NCI-H460 (cell line): ENCODE results near the gene CNPPD1. TPM values are rescaled to one million over a fixed set of nuclear protein-coding genes. Genes with fewer than 3 reads are reported as not detected.

Experiments used
- DNase-seq: peaks from one replicate; pipeline ENCODE4 v3.0.0-alpha.2; 2016; ENCODE audit warnings: low read depth; ENCODE audit errors: extremely low read depth
- total RNA-seq: library from RNA; depleted of rRNA; stranded (reverse); fragments of >200 nt; shearing (Covaris generic); gene quantifications from 2 replicates; pipeline ENCODE4 v1.2.3, GENCODE V29; 2014

The CNPPD1 gene
- total RNA-seq, 1 experiment from 2014 or later, result 21.7 TPM

DNA sequence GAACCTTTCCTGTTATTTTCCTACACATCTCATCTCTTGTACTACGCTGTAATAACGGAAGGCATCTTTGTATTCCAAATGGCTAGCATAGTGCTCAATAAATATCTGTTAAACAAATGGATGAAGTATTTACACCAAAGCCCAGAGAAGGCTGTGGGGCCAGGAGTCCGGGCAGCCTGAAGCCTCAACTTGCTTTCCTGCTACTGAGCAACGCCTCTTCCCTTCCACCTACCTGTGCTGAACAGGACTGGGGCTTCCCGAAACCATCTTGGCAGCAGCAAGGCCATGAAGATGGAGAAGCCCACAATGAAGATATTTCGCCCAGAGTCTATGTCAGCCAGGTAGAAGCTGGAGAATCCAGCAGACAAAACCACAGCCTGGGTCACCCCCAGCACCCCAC lies 13.6 kb downstream of the CNPPD1 start:
- no peak for DNase-seq

DNA sequence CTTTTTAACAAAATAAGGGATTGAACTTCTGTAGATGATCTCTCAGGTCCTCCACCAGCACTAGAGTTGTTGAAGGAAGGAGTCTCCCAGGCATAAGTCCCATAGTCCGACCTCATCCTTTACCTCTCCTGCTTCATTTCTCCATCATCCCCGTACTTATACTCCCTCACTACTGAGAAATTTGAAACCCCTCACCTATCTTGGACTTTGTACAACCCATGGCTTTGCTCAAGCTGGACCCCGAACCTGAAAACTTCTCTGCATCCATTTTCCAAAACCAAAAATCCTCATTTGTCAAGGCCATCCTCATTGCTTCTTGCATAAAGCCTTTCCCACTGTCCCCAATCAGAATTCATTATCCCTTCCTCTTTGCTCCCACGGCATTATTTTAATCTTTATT lies 15.6 kb downstream of the CNPPD1 start:
- no peak for DNase-seq

GRCh38 chr2:219160186-219161017 lies 16.3 kb downstream of the CNPPD1 start, which contains the start of gene NHEJ1:
TSS of gene NHEJ1 (minus strand) at chr2:219160815. CDS start at chr2:219158362, 2,453 bp downstream.
- DNase-seq, result peak; percentile 94

DNA sequence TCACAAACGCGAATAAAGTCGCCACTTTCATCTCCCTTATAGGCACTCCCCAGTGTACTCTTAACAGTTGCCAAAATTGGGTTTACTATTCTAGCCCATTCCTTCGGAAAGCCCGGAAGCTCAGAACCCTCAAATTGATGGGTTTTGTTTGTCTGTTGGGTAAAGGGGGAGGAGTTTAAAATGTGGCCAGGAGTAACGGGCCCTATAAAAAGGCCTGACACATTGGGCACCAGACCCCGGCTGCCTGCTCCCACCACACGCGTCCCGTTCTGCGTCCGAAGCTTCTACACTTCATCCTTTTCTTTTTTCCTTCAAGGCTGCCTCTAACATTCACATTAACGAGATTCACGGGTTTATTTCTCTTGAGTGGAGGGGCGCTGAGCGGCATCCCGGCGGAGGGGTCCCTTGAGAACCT lies 16.9 kb downstream of the CNPPD1 start:
- no peak for DNase-seq

DNA sequence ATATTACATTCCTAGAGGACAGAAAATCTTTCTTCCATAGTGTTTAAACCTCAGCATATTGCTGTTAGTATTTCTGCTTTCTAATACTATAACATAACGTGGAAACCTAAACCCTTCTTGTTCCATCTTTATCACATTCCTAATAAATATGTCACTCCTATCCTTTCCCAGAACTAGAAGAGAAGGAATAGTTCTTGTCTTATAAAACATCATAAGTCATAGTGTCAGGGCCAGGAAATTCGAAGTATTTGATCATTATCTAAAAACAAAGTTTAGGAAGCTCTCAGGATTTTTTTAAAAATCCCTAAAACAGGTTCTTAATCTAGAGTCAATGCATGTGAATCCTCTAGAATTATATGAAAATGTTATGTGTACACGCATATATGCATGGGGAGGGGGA lies 18.1 kb downstream of the CNPPD1 start:
- no peak for DNase-seq

DNA sequence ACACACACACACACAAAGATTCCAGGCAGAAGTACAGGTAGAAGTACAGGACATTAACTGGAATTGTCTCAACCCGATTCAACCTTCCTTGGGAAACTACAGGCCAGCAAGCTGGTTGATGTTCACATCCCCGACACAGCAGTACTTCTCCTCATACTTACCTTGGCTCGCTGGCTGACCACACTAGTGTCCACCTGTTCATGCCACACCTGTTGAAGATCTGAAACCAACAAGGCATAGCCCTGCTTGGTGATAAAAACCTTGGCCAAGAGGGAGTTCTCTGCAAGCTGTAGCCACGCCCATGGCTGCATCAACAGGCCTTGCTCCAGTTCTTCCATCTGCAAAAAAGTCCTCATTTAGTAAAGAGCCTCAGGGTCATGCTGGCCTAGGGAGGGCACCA lies 18.7 kb downstream of the CNPPD1 start:
- DNase-seq, result no peak

GRCh38 chr2:219157396-219157795 lies 19.3 kb downstream of the CNPPD1 start:
- no peak for DNase-seq

DNA sequence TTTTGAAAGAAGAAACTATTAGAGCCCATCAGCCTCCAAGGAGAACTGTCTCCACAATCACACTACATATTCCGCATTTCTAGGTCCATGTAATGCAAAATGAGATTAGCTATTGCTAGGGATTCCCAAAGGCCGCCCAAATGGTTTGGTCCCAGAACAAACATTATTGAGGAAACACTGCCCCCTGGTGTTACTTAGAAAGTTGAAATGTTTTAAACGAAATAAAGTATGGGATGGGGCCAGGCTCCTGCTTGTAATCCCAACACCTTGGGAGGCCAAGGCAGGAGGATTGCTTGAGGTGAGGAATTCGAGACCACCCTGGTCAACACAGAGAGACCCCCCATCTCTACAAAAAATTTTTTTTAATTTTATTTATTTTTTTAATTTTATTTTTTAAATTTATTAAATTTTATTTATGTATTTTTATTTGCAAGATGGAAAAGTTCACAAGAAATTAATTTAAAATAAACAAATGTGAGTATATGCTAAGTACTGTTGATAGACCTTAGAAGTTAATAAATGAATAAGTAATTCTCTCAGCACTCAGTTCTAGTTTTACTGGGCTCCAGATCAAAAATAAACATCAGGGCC lies 21.6 kb downstream of the CNPPD1 start:
- peak; percentile 84 for DNase-seq

- no peak for DNase-seq
Measured at GRCh38 chr2:219149667-219150066, 27.1 kb downstream of the CNPPD1 start.

DNA sequence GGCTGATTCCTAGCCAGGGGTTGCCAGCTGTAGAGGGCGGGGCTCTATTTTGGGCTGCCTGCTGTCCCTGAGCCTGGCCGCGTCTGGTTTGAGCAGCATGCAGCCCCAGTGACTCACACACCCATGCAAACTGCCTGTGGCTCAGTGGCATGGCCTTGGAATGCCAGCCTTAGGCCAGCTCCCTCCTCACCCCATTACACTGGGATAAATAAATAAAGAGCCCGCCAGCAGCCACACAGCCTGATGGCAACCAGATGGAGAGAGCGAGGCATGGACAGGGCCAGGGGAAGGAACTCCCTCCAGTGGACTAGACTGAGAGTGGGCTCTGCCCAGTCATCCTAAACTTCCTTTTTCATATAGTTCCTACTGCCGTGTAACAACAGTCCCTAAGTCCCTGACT lies 34.4 kb downstream of the CNPPD1 start:
- DNase-seq, result no peak

DNA sequence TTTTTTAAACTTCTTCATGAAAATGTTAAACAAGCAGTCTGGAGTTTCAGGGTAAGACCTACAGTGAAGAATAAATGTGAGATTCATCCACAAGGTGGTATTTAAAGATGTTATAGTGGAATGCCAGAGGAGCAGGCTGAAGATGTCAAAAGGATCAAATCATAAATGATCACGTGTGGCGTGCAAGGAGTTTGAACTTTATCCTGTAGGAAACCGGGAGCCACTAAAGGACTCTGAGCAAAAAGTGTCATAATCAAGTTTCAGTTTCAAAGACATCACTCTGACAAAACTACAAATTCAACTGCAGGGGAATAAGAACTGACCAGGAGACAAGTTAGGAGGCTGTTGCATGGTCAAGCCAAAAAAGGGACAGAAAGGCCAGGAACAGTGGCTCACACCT lies 36.0 kb downstream of the CNPPD1 start:
- DNase-seq, result no peak

DNA sequence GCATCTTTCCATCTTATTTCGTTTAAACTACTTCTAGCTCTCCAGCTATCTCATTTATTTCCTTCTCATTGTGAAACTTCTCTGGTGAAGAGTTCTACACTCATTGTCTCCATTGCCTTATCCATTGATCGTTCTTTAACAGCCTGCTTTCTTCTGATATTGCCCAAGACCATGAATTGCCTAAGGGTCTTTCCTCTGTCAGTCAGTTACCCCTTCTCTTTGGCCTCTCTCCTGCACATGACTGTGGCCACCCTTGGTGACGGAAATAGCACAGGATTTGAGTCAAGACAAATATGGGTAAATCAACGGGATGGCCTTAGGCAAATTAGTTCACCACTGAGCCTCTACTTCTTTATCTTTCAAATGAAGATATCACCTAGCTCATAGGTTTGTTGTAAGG lies 42.7 kb downstream of the CNPPD1 start:
- no peak for DNase-seq

DNA sequence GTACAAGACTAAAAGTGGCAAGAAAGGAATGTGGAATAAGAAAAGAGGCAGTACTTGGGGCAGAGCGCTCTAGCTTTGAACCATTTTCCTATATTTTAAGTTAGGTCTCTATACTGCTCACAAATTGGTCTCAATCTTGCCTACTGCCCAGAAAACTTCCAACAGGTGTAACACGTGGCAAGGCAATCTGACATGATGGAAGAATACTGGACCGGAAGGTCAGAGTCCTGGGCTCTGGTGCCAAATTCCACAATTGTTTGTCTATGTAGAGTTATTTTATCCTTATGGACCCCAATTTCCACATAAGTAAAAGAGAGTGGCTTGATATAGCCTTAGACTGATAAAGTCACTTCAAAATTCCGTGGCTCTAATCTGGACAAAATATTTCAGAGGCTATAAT lies 45.0 kb downstream of the CNPPD1 start:
- no peak for DNase-seq

GRCh38 chr2:219131327-219131726 lies 45.4 kb downstream of the CNPPD1 start:
- no peak for DNase-seq

DNA sequence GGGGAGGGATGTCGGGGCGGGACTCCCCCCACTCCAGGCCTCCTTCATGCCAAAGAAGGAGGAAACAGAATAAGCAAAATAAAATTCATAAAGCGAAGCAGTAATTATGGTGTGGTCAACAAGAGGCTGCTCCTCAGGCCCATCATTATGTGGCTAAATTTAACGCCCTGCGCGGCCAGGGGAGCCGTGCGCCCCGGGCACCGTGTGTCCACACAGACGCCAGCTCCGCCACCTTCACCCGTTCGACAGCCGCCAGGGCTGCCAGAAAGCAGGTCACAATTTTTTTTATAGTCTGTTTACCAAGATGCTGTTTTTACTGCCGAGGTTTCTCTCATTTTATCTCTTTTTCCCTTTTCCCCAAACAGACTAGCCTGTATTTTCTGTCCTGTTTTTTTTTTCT lies 47.1 kb downstream of the CNPPD1 start:
- DNase-seq, result no peak

DNA sequence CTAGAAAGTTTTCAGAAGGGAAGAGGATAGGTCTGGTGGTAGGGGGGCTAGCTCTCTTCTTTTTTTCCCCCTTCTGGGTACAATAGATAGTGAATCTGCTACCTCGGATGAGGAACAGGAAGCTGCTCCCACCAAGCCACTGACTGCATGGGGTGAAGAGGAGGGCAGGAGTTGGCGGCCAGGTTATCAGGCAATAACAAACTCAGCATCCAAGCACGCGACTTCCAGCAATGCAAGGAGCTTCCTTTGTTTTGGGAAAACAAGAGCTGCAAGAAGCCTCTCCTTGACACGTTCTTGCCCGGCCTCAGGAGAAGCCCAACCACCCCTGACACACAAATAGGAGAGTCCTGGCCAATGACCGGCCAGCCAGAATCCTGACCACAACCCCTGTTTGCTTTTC lies 48.3 kb downstream of the CNPPD1 start:
- DNase-seq, result no peak

DNA sequence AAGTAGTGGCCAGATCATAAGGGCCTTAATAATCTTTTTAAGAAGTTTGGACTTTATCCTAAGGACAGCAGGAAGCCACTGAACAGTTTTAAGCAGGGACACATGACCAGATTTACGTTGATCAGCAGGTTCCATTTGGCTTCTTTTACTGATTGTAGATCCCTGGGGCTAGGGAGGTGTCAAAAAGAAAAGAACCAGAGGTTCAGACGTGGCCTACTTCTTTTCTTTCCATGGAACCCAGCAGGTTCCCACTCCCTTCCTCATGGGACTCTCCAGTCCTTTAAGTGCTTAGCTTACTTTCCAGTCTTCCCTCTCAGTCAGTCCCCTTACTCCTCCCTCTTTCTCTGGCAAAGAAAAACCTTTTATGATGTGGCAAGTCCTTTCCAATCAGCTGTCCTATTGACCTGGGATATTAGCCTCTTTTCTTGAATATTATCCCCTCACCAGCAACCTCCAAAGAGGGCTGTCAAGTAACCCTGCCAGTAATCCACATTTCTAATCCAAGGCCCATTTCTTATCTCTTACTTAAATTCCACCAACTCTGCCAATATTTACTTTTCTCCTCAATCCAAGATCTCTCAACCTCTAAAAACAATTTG lies 49.6 kb downstream of the CNPPD1 start:
- no peak for DNase-seq

GRCh38 chr2:219126555-219126954 lies 50.2 kb downstream of the CNPPD1 start:
- DNase-seq, result no peak

- no peak for DNase-seq
Measured at GRCh38 chr2:219125886-219126270, 50.8 kb downstream of the CNPPD1 start.

DNA sequence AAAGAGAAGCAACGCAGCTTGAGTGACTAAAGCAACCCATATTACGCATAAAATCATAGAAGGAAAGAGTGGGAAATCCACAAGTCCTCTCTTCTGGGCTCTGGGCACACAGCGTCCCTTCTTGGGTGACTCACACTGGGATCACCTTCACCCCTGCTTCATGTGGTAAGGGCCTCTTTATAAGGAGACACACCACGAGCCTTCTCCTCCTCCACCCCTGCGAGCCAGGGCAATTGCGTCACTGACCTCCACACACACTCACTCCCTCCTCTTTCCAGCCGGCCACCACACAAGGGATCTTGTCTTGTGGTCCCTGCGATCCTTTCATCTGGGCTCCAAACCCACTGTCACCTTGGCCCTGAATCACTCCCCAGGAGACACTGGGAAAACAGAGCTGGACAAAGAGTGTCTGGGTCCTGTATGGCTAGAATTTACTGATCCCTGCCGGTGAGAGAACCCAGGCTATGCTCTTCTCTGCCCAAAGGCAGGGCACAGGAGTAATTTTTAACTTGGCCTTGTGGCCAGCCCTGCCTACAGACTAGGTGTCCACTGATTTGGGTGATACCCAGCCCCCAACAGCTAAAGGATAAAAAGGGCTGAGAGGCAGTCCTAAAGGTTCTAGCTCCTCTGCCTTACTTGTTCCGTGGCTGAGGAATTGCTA lies 51.4 kb downstream of the CNPPD1 start:
- no peak for DNase-seq

DNA sequence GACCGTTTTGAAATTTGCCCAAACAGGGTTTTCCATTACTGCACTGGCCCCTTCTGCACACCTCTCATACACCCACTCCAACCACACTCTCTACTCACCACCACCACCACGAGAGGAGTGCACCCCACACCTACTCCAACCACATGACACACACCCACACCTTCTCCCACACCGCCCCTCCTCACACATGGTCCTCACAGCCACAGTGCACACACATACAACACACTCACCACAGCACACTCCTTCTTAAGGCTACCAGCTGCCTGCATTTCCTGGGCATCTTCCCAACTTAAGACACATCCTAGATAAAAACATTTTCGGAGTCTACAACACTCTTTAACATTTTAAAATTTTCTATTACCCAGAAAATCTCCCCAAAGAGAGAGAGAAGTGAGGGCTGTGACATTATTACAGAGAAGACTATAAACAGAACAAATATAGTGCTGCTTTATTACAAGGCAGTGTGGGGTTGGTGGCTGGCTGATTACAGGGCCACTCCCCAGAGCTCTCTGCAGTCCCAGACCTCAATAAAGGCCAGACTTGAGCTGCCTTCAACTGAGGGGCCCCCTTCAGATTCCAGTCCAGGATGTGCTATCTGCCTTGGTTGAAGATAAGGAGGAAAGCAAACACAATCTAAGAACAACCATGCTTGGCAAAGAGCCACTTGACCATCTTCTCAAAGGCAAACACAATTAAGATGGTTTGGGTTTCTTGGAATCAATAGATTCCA lies 52.2 kb downstream of the CNPPD1 start:
- no peak for DNase-seq
